CD4-positive, alpha-beta T cell (primary cell): Measurements from ENCODE around the gene LTC4S. TPM values are rescaled to one million over a fixed set of nuclear protein-coding genes. Genes with fewer than 3 reads are reported as not detected.
A peak's percentile ranks its signal among the peaks of the same experiment; 100 is the strongest.

Experiments used
- ATAC-seq: fragments of 200-7000 bp; cut with Tn5 transposase; one replicate; pipeline ENCODE4 v1.10.0; 2022; ENCODE audit warnings: mild to moderate bottlenecking; ENCODE audit not compliant: poor library complexity
- CTCF ChIA-PET: fragments of 350-600 bp; sonication (Branson Sonifier 250); formaldehyde crosslinking; loops from one replicate; lab custom pipeline; 2021; ENCODE audit warnings: antibody characterized with exemption, inconsistent platforms; lab: Charles Lee
- POLR2A ChIA-PET: fragments of 350-600 bp; sonication (Branson Sonifier 250); formaldehyde crosslinking; loops from one replicate; lab custom pipeline; 2021; ENCODE audit warnings: antibody characterized with exemption, inconsistent platforms; lab: Charles Lee
- DNase-seq, 14 experiments: peaks; one replicate each; pipeline ENCODE4 v3.0.0-alpha.2; 2013 to 2020; ENCODE audit warnings: mixed read lengths in 2 of 14
- H3K27ac ChIP-seq, 2 donors: one replicate each; pipeline versions ENCODE4 v1.5.1 to v1.7.0; 2013; ENCODE audit warnings: low read length in 2 of 2, low read depth in 1 of 2, mild to moderate bottlenecking in 1 of 2
- H3K27me3 ChIP-seq, 2 experiments: 1 replicate in 1 of 2; 2 replicates in 1 of 2; pipeline versions ENCODE4 v1.6.1 to v1.7.0; 2013; ENCODE audit warnings: low read length in 2 of 2, control low read depth in 1 of 2, mild to moderate bottlenecking in 1 of 2, moderate library complexity in 1 of 2; ENCODE audit not compliant: insufficient read depth in 2 of 2, control insufficient read depth in 1 of 2
- H3K36me3 ChIP-seq: one replicate; pipeline ENCODE4 v1.6.1; 2013; ENCODE audit warnings: low read length, control low read depth; ENCODE audit not compliant: insufficient read depth
- H3K4me1 ChIP-seq: one replicate; pipeline ENCODE4 v1.6.1; 2013; ENCODE audit warnings: low read length, control low read depth; ENCODE audit not compliant: insufficient read depth
- H3K4me3 ChIP-seq: one replicate; pipeline ENCODE4 v1.5.1; 2013; ENCODE audit warnings: mild to moderate bottlenecking, low read length, moderate library complexity
- H3K9me3 ChIP-seq, 2 experiments: 1 replicate in 1 of 2; 2 replicates in 1 of 2; pipeline versions ENCODE4 v1.6.1 to v1.7.0; 2013; ENCODE audit warnings: low read length in 2 of 2, mild to moderate bottlenecking in 2 of 2, control low read depth in 1 of 2, moderate library complexity in 1 of 2; ENCODE audit not compliant: control insufficient read depth in 1 of 2, insufficient read depth in 1 of 2
- H3K27ac Mint-ChIP-seq: one replicate; pipeline ENCODE4 v1.8.0; 2020; ENCODE audit warnings: mixed read lengths
- H3K27me3 Mint-ChIP-seq: one replicate; pipeline ENCODE4 v1.8.0; 2021; ENCODE audit warnings: mixed read lengths
- H3K36me3 Mint-ChIP-seq: one replicate; pipeline ENCODE4 v1.8.0; 2021; ENCODE audit warnings: low read depth, mixed read lengths
- H3K4me1 Mint-ChIP-seq: one replicate; pipeline ENCODE4 v1.8.0; 2021; ENCODE audit warnings: low read depth, mixed read lengths
- H3K4me3 Mint-ChIP-seq: one replicate; pipeline ENCODE4 v1.8.0; 2020; ENCODE audit warnings: mild to moderate bottlenecking, mixed read lengths
- H3K9me3 Mint-ChIP-seq: one replicate; pipeline ENCODE4 v1.8.0; 2020; ENCODE audit warnings: mixed read lengths
- intact Hi-C, 2 experiments: fragments of 100-400 bp; cut with DNase I in 1 of 2; cut with micrococcal nuclease in 1 of 2; formaldehyde crosslinking; loops; one replicate each; pipeline versions ENCODE4 v1.15.1 to v1.9.0; 2023 to 2025; cut with DNase I, micrococcal nuclease
- total RNA-seq, 174 experiments: library from RNA in 2 of 174; stranded (reverse) in 2 of 174; gene quantifications; one replicate each; pipeline ENCODE4 v1.2.3 and lab custom pipeline; 2021 to 2026
- TF ChIP-seq, protein P1 (sequence below): fragments of 200-600 bp; IDR thresholded peaks from one replicate; pipeline ENCODE4 v1.8.0; 2022; ENCODE audit warnings: antibody characterized with exemption, mild to moderate bottlenecking

Gene LTC4S
- total RNA-seq, 2 experiments from 2014 or later = 3.6 to 4.2 TPM

DNA sequence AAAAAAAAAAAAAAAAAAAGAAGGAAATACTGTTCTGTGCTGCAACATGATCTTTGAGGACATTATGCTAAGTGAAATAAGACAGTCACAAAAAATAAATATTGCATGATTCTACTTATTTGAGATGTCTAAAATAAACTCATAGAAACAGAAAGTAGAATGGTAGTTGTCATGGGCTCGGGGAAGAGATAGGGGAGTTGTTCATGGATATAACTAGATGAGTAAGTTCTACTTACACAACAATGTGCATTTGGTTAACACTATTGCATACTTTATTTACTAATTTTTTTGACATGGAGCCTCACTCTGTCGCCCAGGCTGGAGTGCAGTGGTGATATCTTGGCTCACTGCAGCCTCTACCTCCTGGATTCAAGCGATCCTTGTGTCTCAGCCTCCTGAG lies 46.0 kb upstream of the LTC4S start:
- POLR2A ChIA-PET = no interaction called here
- H3K4me3 Mint-ChIP-seq = no peak overlapping the region
- no peak for DNase-seq
- intact Hi-C loops = no loop called here
- Histone ChIP-seq H3K4me3 (no peak overlapping the region), H3K36me3 (peaks cover 12% of the 10 kb centered on the region), H3K4me1 (peaks cover 15% of the 10 kb centered on the region), H3K9me3 (no peaks in the 10 kb centered on the region), H3K27me3 (no peaks in the 10 kb centered on the region), H3K27ac (no peak overlapping the region)
- no peaks in the 10 kb centered on the region for H3K27me3 Mint-ChIP-seq
- ATAC-seq = no peak
- CTCF ChIA-PET = no interaction called here
- no peaks in the 10 kb centered on the region for H3K9me3 Mint-ChIP-seq
- TF ChIP-seq, protein P1, sequence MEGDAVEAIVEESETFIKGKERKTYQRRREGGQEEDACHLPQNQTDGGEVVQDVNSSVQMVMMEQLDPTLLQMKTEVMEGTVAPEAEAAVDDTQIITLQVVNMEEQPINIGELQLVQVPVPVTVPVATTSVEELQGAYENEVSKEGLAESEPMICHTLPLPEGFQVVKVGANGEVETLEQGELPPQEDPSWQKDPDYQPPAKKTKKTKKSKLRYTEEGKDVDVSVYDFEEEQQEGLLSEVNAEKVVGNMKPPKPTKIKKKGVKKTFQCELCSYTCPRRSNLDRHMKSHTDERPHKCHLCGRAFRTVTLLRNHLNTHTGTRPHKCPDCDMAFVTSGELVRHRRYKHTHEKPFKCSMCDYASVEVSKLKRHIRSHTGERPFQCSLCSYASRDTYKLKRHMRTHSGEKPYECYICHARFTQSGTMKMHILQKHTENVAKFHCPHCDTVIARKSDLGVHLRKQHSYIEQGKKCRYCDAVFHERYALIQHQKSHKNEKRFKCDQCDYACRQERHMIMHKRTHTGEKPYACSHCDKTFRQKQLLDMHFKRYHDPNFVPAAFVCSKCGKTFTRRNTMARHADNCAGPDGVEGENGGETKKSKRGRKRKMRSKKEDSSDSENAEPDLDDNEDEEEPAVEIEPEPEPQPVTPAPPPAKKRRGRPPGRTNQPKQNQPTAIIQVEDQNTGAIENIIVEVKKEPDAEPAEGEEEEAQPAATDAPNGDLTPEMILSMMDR = no peak
- no peak overlapping the region for H3K27ac Mint-ChIP-seq
- peaks cover 28% of the 10 kb centered on the region for H3K36me3 Mint-ChIP-seq
- peaks cover 30% of the 10 kb centered on the region for H3K4me1 Mint-ChIP-seq

DNA sequence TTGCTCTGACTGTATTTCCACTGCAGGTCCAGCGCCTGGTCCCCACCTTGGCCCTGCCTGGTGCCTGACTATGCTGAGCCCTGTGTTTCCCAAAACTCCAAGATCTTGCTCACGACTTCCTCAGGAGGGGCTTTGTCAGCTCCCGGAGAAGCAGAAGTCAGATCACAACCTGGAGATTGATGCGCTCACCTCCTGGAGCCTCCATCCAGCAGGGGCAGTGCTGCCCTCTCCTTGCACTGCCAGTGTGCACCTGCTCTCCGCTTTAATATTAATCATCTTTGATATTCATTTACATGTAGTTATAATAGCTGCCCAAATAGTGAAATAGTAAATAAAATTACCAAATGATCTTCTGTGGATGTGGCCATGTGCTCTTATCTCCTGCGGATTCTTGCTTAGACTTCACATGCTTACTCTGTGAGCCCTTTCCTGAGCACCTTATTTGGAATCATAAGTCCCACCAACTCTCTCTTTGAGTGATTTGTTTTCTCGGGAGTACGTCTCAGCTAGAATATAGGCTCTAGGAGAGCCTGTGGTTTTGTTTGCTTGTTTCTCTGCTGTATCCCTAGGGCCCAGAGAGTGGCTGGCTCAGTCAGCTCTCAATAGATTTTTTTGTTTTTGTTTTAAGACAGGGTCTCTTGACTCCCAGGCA lies 43.8 kb upstream of the LTC4S start:
- ChIA-PET CTCF (interaction anchor here (1.7 kb wide), 1 partner anchor 13 kb away, joined by 5 read pairs; no protein-coding TSS in a partner anchor), POLR2A (interaction anchor here (0.9 kb wide), 1 partner anchor 18 kb away, joined by 4 read pairs; no protein-coding TSS in a partner anchor)
- peaks cover 16% of the 10 kb centered on the region for H3K36me3 ChIP-seq
- H3K27me3 ChIP-seq = no peaks in the 10 kb centered on the region
- H3K36me3 Mint-ChIP-seq = peaks cover 33% of the 10 kb centered on the region
- H3K27ac ChIP-seq = no peak overlapping the region
- H3K27ac Mint-ChIP-seq = no peak overlapping the region
- TF ChIP-seq, protein P1 = no peak
- no peaks in the 10 kb centered on the region for H3K9me3 ChIP-seq
- H3K4me1 Mint-ChIP-seq = peaks cover 49% of the 10 kb centered on the region
- H3K9me3 Mint-ChIP-seq = no peaks in the 10 kb centered on the region
- no peak overlapping the region for H3K4me3 ChIP-seq
- ATAC-seq (no peak), DNase-seq (no peak)
- H3K27me3 Mint-ChIP-seq = no peaks in the 10 kb centered on the region
- H3K4me1 ChIP-seq = peaks cover 27% of the 10 kb centered on the region
- intact Hi-C loops = no loop called here
- no peak overlapping the region for H3K4me3 Mint-ChIP-seq

DNA sequence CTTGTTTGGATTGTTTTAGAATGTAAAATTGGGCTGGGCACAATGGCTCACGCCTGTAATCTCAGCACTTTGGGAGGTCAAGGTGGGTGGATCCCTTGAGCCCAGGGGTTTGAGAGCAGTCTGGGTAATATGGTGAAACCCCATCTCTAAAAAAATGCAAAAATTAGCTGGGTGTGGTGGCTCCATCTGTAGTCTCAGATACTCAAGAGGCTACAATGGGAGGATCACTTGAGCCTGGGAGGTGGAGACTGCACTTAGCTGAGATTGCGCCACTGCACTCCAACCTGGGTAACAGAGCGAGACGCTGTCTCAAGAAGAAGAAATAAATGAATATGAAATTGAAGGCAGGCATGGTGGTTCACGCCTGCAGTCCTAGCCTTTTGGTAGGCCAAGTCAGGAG lies 39.8 kb upstream of the LTC4S start:
- Histone ChIP-seq H3K4me3 (no peak overlapping the region), H3K27me3 (no peaks in the 10 kb centered on the region), H3K36me3 (peaks cover 16% of the 10 kb centered on the region), H3K27ac (no peak overlapping the region), H3K9me3 (no peaks in the 10 kb centered on the region), H3K4me1 (peaks cover 28% of the 10 kb centered on the region)
- Mint-ChIP-seq H3K4me1 (peaks cover 54% of the 10 kb centered on the region), H3K27me3 (no peaks in the 10 kb centered on the region), H3K4me3 (peak overlapping the region; percentile 16), H3K27ac (peak overlapping the region; percentile 53), H3K36me3 (peaks cover 26% of the 10 kb centered on the region), H3K9me3 (no peaks in the 10 kb centered on the region)
- POLR2A ChIA-PET = interaction anchor here (0.9 kb wide), 1 partner anchor 22 kb away, joined by 3 read pairs; no protein-coding TSS in a partner anchor
- intact Hi-C loops = no loop called here
- no peak for ATAC-seq
- TF ChIP-seq, protein P1 = no peak
- no peak for DNase-seq
- CTCF ChIA-PET = interaction anchor here (0.9 to 2.0 kb wide), 2 partner anchors 9 to 48 kb away, joined by 3 to 5 read pairs; no protein-coding TSS in a partner anchor
